GM12878 (cell line): ENCODE data around the gene PLEKHA6.

ENCODE experiments used
- MEF2A ChIP-seq: IDR thresholded peaks from 2 replicates; pipeline ENCODE4 v1.6.1; 2011; ENCODE audit warnings: low read depth, mild to moderate bottlenecking, low read length, moderate library complexity; ENCODE audit not compliant: insufficient read depth
- POLR2AphosphoS5 ChIP-seq: IDR thresholded peaks from 2 replicates; pipeline ENCODE4 v1.6.1; 2011; ENCODE audit warnings: mild to moderate bottlenecking, low read length, inconsistent platforms
- RBBP5 ChIP-seq: fragments of 200-600 bp; sonication (generic); conservative IDR thresholded peaks from 2 replicates; pipeline ENCODE4 v1.6.1; 2016
- SIN3A ChIP-seq: IDR thresholded peaks from 2 replicates; pipeline ENCODE4 v1.6.1; 2012; ENCODE audit warnings: low read depth, low read length, improper control_type of control experiment
- ZNF274 ChIP-seq: IDR thresholded peaks from one replicate; pipeline ENCODE4 v1.8.0; 2011; ENCODE audit not compliant: insufficient read length, insufficient read depth
- TF ChIP-seq, protein P1 (sequence below), 3 experiments: IDR thresholded peaks in 2 of 3; conservative IDR thresholded peaks in 1 of 3; 2 replicates each; pipeline ENCODE4 v1.5.1; 2011; ENCODE audit warnings: low read depth in 3 of 3, low read length in 3 of 3, mild to moderate bottlenecking in 3 of 3, control low read depth in 2 of 3, moderate library complexity in 2 of 3, inconsistent platforms in 1 of 3, mixed read lengths in 1 of 3; ENCODE audit not compliant: control insufficient read depth in 2 of 3, insufficient read depth in 1 of 3; ENCODE audit errors: extremely low read depth in 1 of 3

DNA sequence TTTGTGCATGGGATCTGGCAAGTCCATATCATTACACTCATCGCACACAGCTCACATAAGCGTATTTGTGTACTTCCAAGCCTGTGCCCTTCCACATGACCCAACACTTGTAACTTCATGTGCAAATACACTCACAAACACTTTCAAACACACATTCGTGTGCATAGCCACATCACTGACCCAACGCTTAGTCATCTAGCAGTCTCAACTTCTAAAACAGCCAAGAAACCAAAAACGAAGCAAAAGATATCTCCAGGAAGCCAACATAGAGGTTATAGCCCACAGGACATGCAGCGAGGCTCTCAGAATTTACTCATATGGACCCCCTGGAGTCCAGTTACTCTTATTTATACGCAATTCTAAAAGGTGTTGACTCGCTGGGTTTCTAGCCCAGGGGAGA is 135.1 kb downstream of the PLEKHA6 start:
- no peak for TF ChIP-seq POLR2AphosphoS5
- no peak for TF ChIP-seq RBBP5
- no peak for TF ChIP-seq MEF2A
- TF ChIP-seq, protein P1, sequence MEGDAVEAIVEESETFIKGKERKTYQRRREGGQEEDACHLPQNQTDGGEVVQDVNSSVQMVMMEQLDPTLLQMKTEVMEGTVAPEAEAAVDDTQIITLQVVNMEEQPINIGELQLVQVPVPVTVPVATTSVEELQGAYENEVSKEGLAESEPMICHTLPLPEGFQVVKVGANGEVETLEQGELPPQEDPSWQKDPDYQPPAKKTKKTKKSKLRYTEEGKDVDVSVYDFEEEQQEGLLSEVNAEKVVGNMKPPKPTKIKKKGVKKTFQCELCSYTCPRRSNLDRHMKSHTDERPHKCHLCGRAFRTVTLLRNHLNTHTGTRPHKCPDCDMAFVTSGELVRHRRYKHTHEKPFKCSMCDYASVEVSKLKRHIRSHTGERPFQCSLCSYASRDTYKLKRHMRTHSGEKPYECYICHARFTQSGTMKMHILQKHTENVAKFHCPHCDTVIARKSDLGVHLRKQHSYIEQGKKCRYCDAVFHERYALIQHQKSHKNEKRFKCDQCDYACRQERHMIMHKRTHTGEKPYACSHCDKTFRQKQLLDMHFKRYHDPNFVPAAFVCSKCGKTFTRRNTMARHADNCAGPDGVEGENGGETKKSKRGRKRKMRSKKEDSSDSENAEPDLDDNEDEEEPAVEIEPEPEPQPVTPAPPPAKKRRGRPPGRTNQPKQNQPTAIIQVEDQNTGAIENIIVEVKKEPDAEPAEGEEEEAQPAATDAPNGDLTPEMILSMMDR (IDR thresholded peaks at IDR 0.05 in 2 of 3, conservative IDR thresholded peaks at IDR 0.05 in 1 of 3; ENCODE audit: control insufficient read depth in 2 of 3, extremely low read depth in 1 of 3, insufficient read depth in 1 of 3, low read depth in 3 of 3, low read length in 3 of 3) = no peak
- no peak for TF ChIP-seq SIN3A
- TF ChIP-seq ZNF274 = no peak
